Neuronal stem cell (in vitro differentiated cells): ENCODE data around the gene PON1.

Experiments
- DNase-seq: peaks from one replicate; pipeline ENCODE4 v3.0.0-alpha.2; 2013; ENCODE audit warnings: low spot score
- H2AFZ ChIP-seq: one replicate; pipeline ENCODE4 v1.6.1; 2013; ENCODE audit warnings: mild to moderate bottlenecking, low read length, inconsistent platforms
- H2AK5ac ChIP-seq: 2 replicates; pipeline ENCODE4 v1.6.1; 2013; ENCODE audit warnings: low read depth, mild to moderate bottlenecking, inconsistent platforms, low read length, moderate library complexity, mixed read lengths
- H2BK120ac ChIP-seq: 2 replicates; pipeline ENCODE4 v1.6.1; 2013; ENCODE audit warnings: low read depth, mild to moderate bottlenecking, inconsistent platforms, low read length, moderate library complexity, mixed read lengths
- H2BK12ac ChIP-seq: one replicate; pipeline ENCODE4 v1.6.1; 2013; ENCODE audit warnings: low read length, inconsistent platforms
- H2BK15ac ChIP-seq: 2 replicates; pipeline ENCODE4 v1.6.1; 2013; ENCODE audit warnings: mild to moderate bottlenecking, low read length, inconsistent platforms, mixed read lengths
- H2BK5ac ChIP-seq: one replicate; pipeline ENCODE4 v1.6.1; 2013; ENCODE audit warnings: inconsistent platforms, mild to moderate bottlenecking, low read length, moderate library complexity
- H3K14ac ChIP-seq: one replicate; pipeline ENCODE4 v1.6.1; 2013; ENCODE audit warnings: low read length, inconsistent platforms
- H3K18ac ChIP-seq: 2 replicates; pipeline ENCODE4 v1.6.1; 2013; ENCODE audit warnings: low read length, inconsistent platforms
- H3K23ac ChIP-seq: 2 replicates; pipeline ENCODE4 v1.6.1; 2013; ENCODE audit warnings: low read depth, mild to moderate bottlenecking, mixed read lengths, low read length, inconsistent platforms; ENCODE audit not compliant: poor library complexity
- H3K27ac ChIP-seq: replicated peaks from 3 replicates; pipeline ENCODE4 v1.5.1; 2013; ENCODE audit warnings: low read length, inconsistent platforms
- H3K27me3 ChIP-seq, 3 experiments: 2 replicates each; pipeline ENCODE4 v1.6.1; 2013; ENCODE audit warnings: low read length in 3 of 3, mild to moderate bottlenecking in 2 of 3, inconsistent platforms in 1 of 3, low read depth in 1 of 3, mixed read lengths in 1 of 3, moderate library complexity in 1 of 3; ENCODE audit not compliant: control insufficient read depth in 3 of 3, insufficient read depth in 3 of 3
- H3K36me3 ChIP-seq, 2 donors: replicated peaks in 1 of 2; 2 replicates each; pipeline ENCODE4 v1.6.1; 2013; ENCODE audit warnings: low read length in 2 of 2; ENCODE audit not compliant: control insufficient read depth in 2 of 2, insufficient read depth in 2 of 2
- H3K4ac ChIP-seq: 2 replicates; pipeline ENCODE4 v1.6.1; 2013; ENCODE audit warnings: inconsistent platforms, mild to moderate bottlenecking, low read length, moderate library complexity
- H3K4me1 ChIP-seq, 2 donors: 1 replicate in 1 of 2; 2 replicates in 1 of 2; pipeline ENCODE4 v1.6.1; 2013; ENCODE audit warnings: low read length in 2 of 2, low read depth in 1 of 2; ENCODE audit not compliant: control insufficient read depth in 2 of 2, insufficient read depth in 1 of 2
- H3K4me2 ChIP-seq: one replicate; pipeline ENCODE4 v1.6.1; 2013; ENCODE audit warnings: mild to moderate bottlenecking, low read length, inconsistent platforms; ENCODE audit not compliant: insufficient read depth, poor library complexity, severe bottlenecking
- H3K4me3 ChIP-seq, 2 donors: 2 replicates each; pipeline ENCODE4 v1.5.1; 2013; ENCODE audit warnings: low read length in 2 of 2, mild to moderate bottlenecking in 2 of 2, inconsistent platforms in 1 of 2, moderate library complexity in 1 of 2
- H3K79me1 ChIP-seq: one replicate; pipeline ENCODE4 v1.6.1; 2013; ENCODE audit warnings: low read depth, mild to moderate bottlenecking, inconsistent platforms, low read length, moderate library complexity
- H3K9ac ChIP-seq: one replicate; pipeline ENCODE4 v1.6.1; 2013; ENCODE audit warnings: mild to moderate bottlenecking, low read depth, low read length, inconsistent platforms; ENCODE audit not compliant: poor library complexity
- H3K9me3 ChIP-seq, 2 donors: replicated peaks in 1 of 2; 2 replicates each; pipeline versions ENCODE3 to v1.6.1; 2013; ENCODE audit warnings: low read length in 2 of 2, mild to moderate bottlenecking in 2 of 2, inconsistent platforms in 1 of 2, low read depth in 1 of 2, mixed read lengths in 1 of 2, moderate library complexity in 1 of 2; ENCODE audit not compliant: control insufficient read depth in 2 of 2, insufficient read depth in 1 of 2
- H4K8ac ChIP-seq: one replicate; pipeline ENCODE4 v1.6.1; 2013; ENCODE audit warnings: low read depth, mild to moderate bottlenecking, inconsistent platforms, low read length, moderate library complexity
- H4K91ac ChIP-seq: one replicate; pipeline ENCODE4 v1.6.1; 2013; ENCODE audit warnings: low read length, low read depth, mild to moderate bottlenecking, inconsistent platforms; ENCODE audit not compliant: poor library complexity
- WGBS, 2 donors: extraction: QIAGEN DNeasy Blood & Tissue Kit; methylation state at CpG; one replicate each; pipeline ENCODE4 v1.1.7; 2013; ENCODE audit warnings: missing lambda C conversion rate in 2 of 2, mixed read lengths in 1 of 2; ENCODE audit not compliant: insufficient read length in 2 of 2, insufficient replicate concordance in 1 of 2; ENCODE audit errors: extremely low coverage in 2 of 2; 5-methylcytosine and 5-hydroxymethylcytosine counted together

Gene PON1

DNA sequence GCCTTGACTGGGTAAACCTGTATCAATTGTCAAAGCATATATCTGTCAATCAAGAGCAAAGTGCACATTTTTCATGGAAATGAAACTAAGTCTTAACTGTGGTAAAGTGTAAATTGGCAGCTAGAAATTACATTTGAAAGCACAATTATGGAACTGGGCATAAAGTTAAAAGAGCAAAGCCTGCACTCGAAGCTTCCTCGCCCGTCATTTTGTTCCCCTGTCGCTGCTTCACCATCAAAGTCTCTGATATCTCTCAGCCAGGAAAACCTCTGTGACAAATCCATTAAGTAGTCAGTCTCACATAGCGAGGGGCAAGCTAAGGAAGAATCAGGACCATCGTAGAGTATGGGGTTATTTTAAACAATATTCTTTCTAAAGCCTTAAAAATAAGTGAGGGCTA lies 27.9 kb downstream of the PON1 start:
- Histone ChIP-seq H2BK12ac (no peak overlapping the region), H4K8ac (no peak overlapping the region), H2AK5ac (no peak overlapping the region), H2BK5ac (no peak overlapping the region), H3K36me3 (no peaks in the 10 kb centered on the region), H3K4me1 (no peaks in the 10 kb centered on the region), H3K79me1 (no peaks in the 10 kb centered on the region), H3K18ac (no peak overlapping the region), H3K14ac (no peak overlapping the region), H3K4me2 (no peak overlapping the region), H2BK15ac (no peak overlapping the region), H3K9me3 (no peaks in the 10 kb centered on the region), H4K91ac (no peak overlapping the region), H3K23ac (no peak overlapping the region), H2BK120ac (no peak overlapping the region), H3K27ac (no peak overlapping the region), H3K27me3 (no peaks in the 10 kb centered on the region), H3K9ac (no peak overlapping the region), H3K4me3 (no peak overlapping the region), H2AFZ (no peak overlapping the region), H3K4ac (no peak overlapping the region)
- no CpG with 5 or more reads among the region's 6 CpGs for WGBS, 2 donors
- no peak for DNase-seq

DNA sequence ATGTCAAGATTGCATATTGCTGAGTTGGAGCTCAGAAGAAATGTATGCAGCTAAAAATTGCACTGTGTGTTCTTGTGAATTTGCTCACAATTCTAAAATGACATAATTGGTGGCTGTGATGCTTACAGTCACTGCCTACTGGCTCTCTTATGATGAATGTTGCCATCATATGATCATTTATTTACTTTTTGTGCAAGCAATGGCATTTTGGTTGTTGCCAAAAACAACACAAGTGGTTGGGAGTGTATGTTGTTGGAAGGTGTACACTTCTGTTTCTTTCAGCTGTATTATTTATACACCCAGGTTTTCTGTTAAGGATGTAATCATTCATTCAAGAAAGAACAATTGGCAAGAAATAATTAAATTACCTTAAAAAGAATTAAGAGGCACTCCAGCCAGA lies 28.9 kb downstream of the PON1 start:
- H2AK5ac ChIP-seq: no peak overlapping the region
- H3K4me1 ChIP-seq: no peaks in the 10 kb centered on the region
- H3K4me3 ChIP-seq: no peak overlapping the region
- H3K4me2 ChIP-seq: no peak overlapping the region
- H3K9me3 ChIP-seq: no peaks in the 10 kb centered on the region
- no peak overlapping the region for H3K9ac ChIP-seq
- no peak overlapping the region for H4K91ac ChIP-seq
- H2BK15ac ChIP-seq: no peak overlapping the region
- no peak for DNase-seq
- no peak overlapping the region for H2BK5ac ChIP-seq
- H2BK12ac ChIP-seq: no peak overlapping the region
- H2BK120ac ChIP-seq: no peak overlapping the region
- no peak overlapping the region for H3K27ac ChIP-seq
- H3K23ac ChIP-seq: no peak overlapping the region
- H3K14ac ChIP-seq: no peak overlapping the region
- H3K27me3 ChIP-seq: no peaks in the 10 kb centered on the region
- H2AFZ ChIP-seq: no peak overlapping the region
- H3K79me1 ChIP-seq: no peaks in the 10 kb centered on the region
- no peak overlapping the region for H3K4ac ChIP-seq
- no peak overlapping the region for H3K18ac ChIP-seq
- peaks cover 2 to 3% of the 10 kb centered on the region in 2 donors for H3K36me3 ChIP-seq
- H4K8ac ChIP-seq: no peak overlapping the region

DNA sequence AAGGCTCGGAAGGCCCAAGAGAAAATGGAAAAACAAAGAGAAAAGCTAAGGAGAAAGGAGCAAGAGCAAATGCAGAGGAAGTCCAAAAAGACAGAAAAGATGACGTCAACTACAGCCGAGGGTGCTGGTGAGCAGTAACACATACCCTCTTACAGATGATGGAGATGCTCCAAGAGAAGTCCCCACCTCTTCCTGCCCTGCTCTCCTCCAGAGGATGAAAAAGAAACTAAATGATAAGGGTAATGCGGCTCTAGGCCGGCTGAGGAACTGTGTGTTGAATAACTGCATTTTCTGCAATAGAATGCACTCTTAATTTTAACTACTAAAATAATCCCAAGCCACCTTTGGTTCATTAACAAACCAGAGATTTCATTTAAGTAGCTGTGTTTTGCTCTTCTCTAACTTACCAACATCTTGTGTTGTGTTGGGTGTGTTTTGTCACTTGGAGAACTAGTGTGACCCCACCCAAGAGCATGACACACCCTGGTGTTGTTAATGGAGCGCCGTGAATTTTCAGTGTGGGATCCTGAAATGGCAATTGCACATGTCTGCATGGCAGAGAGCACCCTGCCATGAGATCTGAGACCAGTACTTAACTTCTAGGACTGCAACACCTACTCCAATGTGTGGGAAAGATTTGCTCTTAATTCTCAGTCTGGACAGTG lies 34.0 kb downstream of the PON1 start:
- no peak overlapping the region for H3K4me2 ChIP-seq
- H2BK12ac ChIP-seq: no peak overlapping the region
- peaks cover 0 to 3% of the 10 kb centered on the region in 2 donors for H3K4me1 ChIP-seq
- no peak overlapping the region for H2BK120ac ChIP-seq
- no peaks in the 10 kb centered on the region for H3K9me3 ChIP-seq
- H3K23ac ChIP-seq: no peak overlapping the region
- no peak overlapping the region for H3K4ac ChIP-seq
- no peak for DNase-seq
- H3K27ac ChIP-seq: no peak overlapping the region
- H2AK5ac ChIP-seq: no peak overlapping the region
- no peak overlapping the region for H3K9ac ChIP-seq
- H3K27me3 ChIP-seq: no peaks in the 10 kb centered on the region
- no peak overlapping the region for H3K18ac ChIP-seq
- H4K91ac ChIP-seq: no peak overlapping the region
- no CpG with 5 or more reads among the region's 7 CpGs for WGBS, 2 donors
- H3K79me1 ChIP-seq: no peaks in the 10 kb centered on the region
- peaks cover 5 to 8% of the 10 kb centered on the region in 2 donors for H3K36me3 ChIP-seq
- no peak overlapping the region for H2BK5ac ChIP-seq
- no peak overlapping the region for H3K4me3 ChIP-seq
- no peak overlapping the region for H2AFZ ChIP-seq
- H4K8ac ChIP-seq: no peak overlapping the region
- no peak overlapping the region for H3K14ac ChIP-seq
- no peak overlapping the region for H2BK15ac ChIP-seq

DNA sequence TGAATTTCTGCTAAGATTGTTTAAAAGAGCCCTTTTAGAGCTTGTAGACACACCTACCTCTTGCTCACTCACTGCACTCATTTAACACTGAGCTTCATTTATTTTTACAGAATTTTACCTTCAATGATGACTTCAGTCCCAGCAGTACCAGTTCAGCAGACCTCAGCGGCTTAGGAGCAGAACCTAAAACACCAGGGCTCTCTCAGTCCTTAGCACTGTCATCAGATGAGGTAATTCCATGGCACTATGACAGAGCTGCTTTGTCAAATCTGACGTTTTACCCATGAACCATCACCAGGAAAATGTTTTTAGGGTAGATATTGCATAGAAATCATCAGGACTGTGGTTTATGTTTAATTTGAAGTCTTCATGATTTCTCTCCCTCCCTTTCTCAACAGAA lies 38.2 kb downstream of the PON1 start:
- Histone ChIP-seq H3K27me3 (no peaks in the 10 kb centered on the region), H3K4me3 (no peak overlapping the region), H2BK12ac (no peak overlapping the region), H2BK5ac (no peak overlapping the region), H2BK15ac (no peak overlapping the region), H4K91ac (no peak overlapping the region), H2BK120ac (no peak overlapping the region), H3K9me3 (no peaks in the 10 kb centered on the region), H3K36me3 (peaks cover 6 to 8% of the 10 kb centered on the region in 2 donors), H2AK5ac (no peak overlapping the region), H3K9ac (no peak overlapping the region), H3K4me1 (peaks cover 0 to 3% of the 10 kb centered on the region in 2 donors), H3K14ac (no peak overlapping the region), H3K79me1 (no peaks in the 10 kb centered on the region), H3K27ac (no peak overlapping the region), H3K4me2 (no peak overlapping the region), H3K18ac (no peak overlapping the region), H3K23ac (no peak overlapping the region), H2AFZ (no peak overlapping the region), H3K4ac (no peak overlapping the region), H4K8ac (no peak overlapping the region)
- no peak for DNase-seq
- no CpG with 5 or more reads among the region's 2 CpGs for WGBS, 2 donors
